T follicular helper cell (primary cell): ENCODE data around the gene OMA1.
"Not testable (repeated sequence)": the region's sequence is repeated elsewhere in the genome, so short reads cannot be mapped to it uniquely, and the experiment has no call there.

Experiments
- DNase-seq: peaks from one replicate; pipeline ENCODE4 v3.0.0-alpha.2; 2020; ENCODE audit warnings: low read depth
- total RNA-seq, 2 experiments: gene quantifications; one replicate each; lab custom pipeline; 2026; lab: John Stamatoyannopoulos, UW

OMA1 gene
- 8.6 to 37.3 reads per million in 2 experiments for total RNA-seq

DNA sequence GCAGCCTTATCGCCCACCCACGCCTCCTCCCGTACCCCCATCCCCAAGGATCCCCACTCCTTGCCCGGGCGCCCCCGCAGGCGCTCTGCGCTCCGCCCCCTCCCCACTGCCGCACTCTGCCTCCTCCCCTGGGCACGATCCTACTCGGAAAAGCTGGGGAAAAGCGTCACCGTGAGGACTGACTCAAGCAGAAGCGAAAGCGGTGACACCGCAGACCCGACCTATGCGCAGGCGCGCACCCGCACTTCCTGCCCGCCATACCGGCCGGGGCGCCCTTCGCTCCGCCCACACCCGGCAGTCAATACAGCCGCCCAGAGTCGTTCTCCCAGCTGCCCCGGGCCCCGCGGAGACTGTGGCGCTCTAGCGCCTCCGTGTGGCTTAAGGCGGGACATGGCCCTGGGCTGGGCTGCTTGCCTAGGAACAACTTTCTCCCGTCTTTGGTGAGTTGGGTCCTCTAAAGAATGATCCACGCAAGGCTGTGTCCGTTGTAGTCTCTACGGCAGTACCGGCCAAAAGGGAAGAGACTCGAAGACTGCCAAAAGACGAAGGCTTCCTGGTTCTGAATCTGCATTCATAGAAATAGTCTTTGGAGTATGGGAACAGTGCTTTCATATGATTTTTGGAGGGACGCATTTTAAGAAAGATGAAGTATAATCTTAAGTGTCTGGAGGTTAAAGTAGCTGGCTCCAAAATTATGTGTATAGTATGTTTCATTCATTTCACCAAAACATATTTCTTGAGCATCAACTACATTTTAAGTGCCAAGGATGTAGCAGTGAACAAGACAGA lies at the start of gene OMA1:
TSS of gene OMA1 (minus strand) at position 207 of the 789 bp plus-strand sequence. CDS start 7,432 bp downstream, outside the sequence.
- peak; percentile 96 for DNase-seq

- no peak for DNase-seq
These were observed 48.0 kb upstream of the OMA1 start for GRCh38 chr1:58594546-58594945.

DNA sequence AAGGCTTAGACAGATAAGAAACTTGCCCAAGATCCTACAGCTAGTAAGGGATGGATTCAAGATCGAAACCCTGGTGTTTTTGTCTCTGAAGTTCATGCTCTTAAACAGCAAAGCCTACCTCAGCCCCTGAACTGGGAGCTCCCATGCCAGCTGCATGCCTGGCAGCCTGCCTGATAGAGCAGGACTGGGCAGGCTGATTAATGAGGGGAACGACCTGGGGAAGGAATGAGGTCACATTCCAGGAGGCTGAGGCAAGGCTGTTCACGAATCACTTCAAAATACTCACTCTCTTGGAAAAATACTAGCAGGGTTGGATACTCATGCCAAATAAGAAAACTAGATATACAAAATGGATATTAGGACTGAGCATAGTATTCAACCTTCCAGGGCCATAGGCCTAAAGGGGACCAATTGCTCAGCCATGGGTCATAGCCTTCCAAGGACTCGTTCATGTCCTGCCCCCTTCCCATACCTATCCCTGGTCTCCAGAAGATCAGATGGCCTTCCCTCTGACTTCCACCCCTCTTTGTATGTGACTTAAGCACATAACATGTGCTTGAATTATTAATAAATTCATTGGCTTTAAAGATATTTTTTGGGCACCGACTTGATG lies 46.1 kb upstream of the OMA1 start:
- DNase-seq, result no peak

GRCh38 chr1:58591806-58592205 lies 45.3 kb upstream of the OMA1 start:
- no peak for DNase-seq

DNA sequence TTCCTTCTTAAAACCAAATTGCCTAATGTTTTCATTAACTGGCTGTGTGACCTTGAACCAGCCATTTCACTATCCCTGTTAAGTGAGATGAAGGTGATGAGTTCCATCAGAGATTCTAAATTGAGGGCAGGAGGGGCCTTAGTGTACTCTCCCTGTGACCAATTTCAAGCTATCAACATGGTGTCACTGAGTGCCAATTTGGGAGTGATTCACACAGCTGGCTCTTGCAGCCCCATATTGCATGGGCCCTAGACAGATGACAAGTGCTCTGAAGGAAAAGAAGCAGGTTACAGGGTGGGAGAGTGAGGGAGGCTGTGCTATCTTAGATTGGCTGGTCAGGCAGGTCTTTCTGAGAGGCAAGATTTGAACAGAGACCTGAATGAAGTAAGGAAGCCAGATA lies 43.5 kb upstream of the OMA1 start:
- no peak for DNase-seq

DNA sequence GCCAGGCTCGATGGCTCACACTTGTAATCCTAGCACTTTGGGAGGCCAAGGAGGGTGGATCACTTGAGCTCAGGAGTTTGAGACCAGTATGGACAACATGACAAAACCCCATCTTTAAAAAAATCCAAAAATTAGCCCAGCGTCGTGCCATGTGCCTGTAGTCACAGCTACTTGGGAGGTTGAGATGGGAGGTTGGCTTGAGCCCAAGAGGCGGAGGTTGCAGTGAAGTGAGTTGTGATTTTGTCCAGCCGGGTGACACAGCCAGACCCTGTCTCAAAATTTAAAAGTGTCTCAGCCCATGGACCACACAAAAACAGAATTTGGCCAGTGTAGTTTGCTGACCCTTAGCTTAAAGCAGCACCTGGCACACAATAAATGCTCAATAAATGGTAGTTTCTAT lies 41.9 kb upstream of the OMA1 start:
- no peak for DNase-seq

DNA sequence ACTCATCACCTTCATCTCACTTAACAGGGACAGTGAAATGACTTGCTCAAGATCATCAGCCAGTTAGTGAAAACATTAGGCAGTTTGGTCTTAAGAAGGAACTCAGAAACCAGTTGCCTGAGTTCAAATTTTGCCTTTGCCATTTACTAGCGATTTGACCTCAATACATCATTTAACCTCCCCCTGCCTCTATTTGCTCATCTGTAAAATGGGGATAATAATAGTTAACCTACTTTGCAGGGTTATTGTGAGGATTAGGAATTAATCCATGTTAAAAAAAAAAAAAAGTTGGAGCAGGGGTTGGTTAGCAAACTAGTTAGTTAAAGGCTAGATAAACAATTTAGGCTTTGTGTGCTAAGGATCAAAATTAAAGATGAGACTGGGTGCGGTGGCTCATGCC lies 41.1 kb upstream of the OMA1 start:
- DNase-seq, result no peak

GRCh38 chr1:58586271-58586670 lies 39.7 kb upstream of the OMA1 start:
- DNase-seq, result no peak

GRCh38 chr1:58585581-58586151 lies 39.1 kb upstream of the OMA1 start:
- DNase-seq, result no peak

DNA sequence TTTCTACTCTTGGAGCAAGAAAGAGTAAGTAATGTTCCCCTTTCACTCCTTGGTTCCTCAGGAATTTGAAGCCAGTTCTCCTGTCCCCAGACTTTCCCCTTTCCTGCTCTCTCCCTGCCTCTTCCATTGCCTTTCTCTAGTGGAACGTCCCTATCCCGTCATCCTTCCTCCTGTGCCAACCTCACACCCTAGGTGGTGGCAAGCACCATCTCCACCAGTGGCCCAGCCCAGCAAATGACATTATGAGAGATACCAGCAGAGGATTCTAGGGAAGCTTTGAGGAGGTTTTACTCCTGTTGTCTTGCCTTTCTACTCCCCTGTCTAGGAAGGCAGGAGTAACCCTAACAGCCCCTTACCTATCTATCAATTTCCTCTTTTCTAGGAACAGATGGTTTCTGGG lies 38.6 kb upstream of the OMA1 start:
- DNase-seq, result no peak

DNA sequence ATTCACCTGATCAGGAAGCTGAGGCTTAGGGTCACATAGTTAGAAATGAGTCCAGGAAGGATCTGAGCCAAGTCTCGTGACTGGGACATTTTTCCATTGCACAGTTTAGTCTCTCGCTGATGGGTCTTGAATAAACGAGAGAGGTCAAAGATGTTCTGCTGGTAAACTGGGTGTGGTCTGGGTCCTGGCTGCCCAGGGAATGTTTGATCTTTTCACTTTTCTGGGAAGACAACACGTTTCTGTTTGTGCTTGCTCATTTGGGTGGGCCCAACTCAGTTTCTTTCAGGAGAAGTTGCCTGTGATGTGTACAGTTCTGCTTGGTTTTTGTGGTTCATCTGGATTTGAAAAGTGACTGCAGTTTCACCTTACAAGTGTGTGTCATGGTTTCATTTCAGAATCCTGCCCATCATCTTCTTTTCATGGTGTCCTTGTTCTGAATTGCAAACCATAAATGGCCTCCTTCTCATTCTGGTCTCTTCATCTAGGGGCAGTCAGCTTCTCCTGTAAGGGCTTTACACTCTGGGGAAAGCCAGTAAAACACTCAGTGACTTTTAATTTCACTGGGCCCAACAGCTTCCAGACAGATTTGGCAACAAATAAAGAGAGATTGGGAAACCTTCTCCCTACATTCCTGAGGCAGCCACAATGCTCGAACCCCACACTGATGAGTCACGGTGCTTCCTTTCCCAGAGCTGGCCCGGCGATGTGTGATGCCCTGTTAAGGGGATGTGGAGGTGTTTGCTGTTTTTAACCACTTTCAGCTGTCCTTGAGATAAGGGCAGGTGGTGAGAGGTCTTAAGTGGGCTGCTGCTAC lies 37.8 kb upstream of the OMA1 start:
- no peak for DNase-seq

DNA sequence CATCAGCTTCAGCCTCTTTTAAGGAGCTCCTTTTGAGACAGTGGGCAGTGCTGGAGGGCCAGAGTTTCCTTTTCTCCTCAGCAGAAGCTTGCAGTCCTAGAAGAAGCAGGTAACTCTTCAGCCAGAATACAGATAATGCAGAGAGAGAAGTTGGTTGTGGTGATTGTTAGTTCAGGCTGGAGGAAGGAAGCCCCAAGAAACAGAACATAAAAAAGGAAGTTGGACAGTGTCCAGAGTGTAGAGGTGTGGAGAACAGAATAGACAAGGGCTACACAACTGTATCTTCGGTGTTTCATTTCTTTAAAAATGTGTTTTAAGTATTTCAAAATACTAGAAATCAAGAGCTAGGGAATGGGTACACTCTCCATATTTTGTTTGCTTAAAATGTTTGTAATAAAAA lies 37.0 kb upstream of the OMA1 start:
- DNase-seq, result no peak

GRCh38 chr1:58582143-58582542 lies 35.6 kb upstream of the OMA1 start:
- DNase-seq, result not testable (repeated sequence)

DNA sequence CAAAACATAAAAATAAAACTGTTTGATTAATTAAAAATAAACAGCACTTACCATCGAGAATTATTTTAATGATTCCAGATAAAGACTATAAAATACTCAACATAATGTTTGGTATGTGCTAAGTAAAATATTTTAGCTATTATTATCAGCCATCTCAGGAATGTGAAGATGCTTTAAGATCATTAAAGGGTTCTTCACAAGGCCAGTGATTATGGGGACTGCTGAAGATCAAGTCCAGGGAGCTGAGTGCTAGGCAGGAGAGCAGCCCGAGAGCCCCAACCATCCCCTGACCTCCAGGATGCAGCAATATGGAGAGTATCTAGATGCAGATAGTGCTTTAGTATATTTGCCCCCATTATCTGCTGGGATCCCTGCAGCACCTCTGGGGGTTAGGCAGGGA lies 35.1 kb upstream of the OMA1 start:
- no peak for DNase-seq

DNA sequence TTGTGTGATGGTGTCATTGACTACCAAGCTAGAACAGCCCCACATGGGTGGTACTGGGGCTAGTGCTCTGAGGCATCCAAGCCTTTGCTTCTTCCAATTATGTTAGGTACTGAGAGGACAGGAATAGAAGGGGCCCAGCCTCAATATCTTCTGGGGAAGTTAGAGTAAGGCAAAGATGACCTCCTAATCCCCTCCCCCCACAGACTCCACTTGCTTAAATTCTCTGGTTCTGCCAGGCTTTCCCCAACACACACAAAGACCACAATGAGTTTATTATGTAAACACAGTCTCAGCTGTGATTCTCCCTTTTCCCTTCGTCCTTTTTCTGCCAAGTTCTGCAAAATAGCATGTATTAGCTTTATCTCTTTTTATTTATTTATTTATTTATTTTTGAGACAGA lies 33.7 kb upstream of the OMA1 start:
- no peak for DNase-seq

DNA sequence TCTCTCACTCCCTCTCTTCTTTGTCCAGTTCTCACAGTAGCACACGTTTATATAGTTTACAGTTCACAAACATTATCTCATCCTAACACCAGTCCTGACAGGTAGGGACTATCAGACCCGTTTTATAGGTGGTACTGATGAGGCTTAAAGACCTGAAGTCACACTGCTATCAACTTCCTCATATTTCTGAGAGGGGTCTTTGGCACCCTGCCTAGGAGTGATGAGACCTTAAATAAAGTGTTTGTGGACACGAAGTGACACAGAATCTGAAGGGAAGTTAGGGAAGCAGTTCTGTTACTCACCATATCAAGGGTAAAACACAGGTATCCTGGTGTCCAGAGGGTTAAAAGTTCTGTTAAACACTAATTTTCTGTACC lies 31.1 kb upstream of the OMA1 start:
- DNase-seq, result no peak

DNA sequence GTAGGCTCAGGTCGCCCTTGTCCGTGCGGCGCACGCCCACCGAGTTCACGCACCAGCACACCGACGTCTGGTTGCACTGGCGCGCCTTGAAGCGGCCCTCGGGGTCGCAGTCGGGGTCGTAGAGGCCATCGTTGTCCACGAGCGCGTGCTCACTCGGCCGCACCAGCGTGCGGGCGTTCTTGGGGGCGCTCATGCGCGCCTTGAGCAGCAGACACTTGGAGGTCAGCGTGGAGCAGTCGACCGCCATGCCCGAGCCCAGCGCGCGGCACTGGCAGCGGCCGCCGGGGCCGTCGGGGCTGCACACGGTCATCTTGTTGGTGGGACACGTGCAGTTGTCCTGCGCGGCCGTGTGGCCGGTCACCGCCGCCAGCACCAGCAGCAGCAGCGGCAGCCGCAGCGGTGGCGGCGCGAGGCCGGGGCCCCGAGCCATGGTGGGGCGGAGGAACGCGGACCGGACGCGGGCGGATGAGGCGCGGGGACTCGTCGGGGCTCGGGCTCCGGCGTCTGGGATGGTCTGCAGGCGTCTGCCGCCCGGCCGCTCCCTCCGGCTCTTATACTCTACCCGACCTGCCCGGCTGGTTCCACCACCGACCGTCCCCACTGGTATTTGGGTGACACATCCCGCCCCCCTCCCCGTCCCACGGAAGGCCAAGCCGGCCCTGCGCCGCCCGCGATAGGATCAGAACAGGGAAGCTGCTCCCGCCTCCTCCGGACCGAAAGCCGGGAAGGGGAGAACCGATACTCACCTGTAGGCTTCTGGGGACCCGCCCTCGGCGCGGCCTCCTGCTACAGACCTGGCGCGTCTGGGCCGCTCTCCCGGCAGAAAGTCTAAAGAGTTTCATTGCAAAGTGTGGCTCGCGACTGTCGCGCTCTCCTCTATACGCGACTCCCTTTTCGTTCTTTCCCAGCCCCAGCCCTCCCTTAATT lies 30.5 kb upstream of the OMA1 start, which contains the start of gene TACSTD2:
TSS of gene TACSTD2 (minus strand) at position 526 of the 927 bp plus-strand sequence. CDS start at position 430, 96 bp downstream.
- no peak for DNase-seq

DNA sequence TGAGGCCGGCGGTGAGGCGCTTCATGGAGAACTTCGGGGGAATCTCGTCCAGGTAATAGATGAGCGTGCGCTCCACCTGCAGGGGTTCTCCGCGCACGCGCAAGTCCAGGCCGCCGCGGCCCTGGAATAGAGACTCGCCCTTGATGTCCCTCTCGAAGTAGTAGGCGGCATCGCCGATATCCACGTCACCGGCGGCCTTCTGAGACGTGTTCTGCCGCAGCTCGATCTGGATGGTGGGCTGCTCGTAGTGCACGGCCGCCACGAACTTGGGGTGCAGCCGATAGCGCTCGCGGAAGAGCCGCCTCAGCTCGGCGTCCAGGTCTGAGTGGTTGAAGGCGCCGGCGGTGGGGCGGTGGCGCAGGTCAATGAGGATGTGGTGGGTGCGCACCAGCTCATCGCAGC lies 29.8 kb upstream of the OMA1 start:
- peak; percentile 3 for DNase-seq

DNA sequence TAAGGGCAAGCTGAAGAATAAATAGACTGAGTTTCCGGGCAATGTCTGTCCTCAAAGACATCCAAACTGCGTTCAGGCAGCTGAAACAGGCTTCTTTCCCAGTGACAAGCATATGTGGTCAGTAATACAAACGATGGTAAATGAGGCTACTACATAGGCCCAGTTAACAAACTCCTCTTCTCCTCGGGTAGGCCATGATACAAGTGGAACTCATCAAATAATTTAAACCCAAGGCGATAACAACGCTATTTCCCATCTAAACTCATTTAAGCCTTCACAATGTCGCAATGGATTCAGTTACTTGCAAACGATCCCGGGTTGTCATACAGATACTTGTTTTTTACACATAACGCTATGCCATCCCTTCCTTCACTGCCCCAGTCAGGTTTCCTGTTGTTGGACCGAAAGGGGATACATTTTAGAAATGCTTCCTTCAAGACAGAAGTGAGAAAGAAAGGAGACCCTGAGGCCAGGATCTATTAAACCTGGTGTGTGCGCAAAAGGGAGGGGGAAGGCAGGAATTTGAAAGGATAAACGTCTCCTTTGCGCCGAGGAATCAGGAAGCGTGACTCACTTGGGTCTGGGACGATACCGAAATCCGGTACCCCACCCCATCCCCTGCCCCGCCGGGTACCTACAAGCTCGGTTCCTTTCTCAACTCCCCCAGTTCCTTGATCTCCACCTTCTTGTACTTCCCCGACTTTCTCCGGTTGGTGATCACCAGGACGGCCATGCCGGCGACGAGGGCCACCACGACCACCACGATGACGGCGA lies 29.2 kb upstream of the OMA1 start:
- no peak for DNase-seq

- no peak for DNase-seq
These were observed 28.3 kb upstream of the OMA1 start for GRCh38 chr1:58574816-58575215.
